ENCODE measurements around the gene SPAG16.

Gene SPAG16

GRCh38 chr2:213443921-213444320 is 159.7 kb downstream of the SPAG16 start:
- TF ChIP-seq POLR2AphosphoS5 (IDR thresholded peaks at IDR 0.05; ENCODE audit: borderline replicate concordance, low read depth, low read length) = no peak
- no peak for TF ChIP-seq EZH2 (IDR thresholded peaks at IDR 0.05)
- TF ChIP-seq FOXP2 (optimal IDR thresholded peaks at IDR 0.05; ENCODE audit: control extremely low read depth, extremely low read length, insufficient read depth) = no peak
- DNase-seq (ENCODE audit: low read depth, low spot score) = no peak
- no peak overlapping the region for H3K9ac ChIP-seq (ENCODE audit: insufficient read length)
- H3K4me3 ChIP-seq = no peak overlapping the region
- H3K27ac ChIP-seq = no peak overlapping the region
- H3K9me3 ChIP-seq (ENCODE audit: low read depth, low read length) = peaks cover 3% of the 10 kb centered on the region; the same call in 1 of the 2 replicates
- H3K36me3 ChIP-seq (ENCODE audit: insufficient read depth, low read length) = no peaks in the 10 kb centered on the region

GRCh38 chr2:213451542-213452239 is 167.4 kb downstream of the SPAG16 start:
- Histone ChIP-seq H3K27ac (no peak overlapping the region), H3K4me3 (no peak overlapping the region), H3K9ac (ENCODE audit: insufficient read length) (no peak overlapping the region), H3K36me3 (ENCODE audit: insufficient read depth, low read length) (no peaks in the 10 kb centered on the region), H3K9me3 (ENCODE audit: low read depth, low read length) (no peaks in the 10 kb centered on the region)
- no peak for DNase-seq (ENCODE audit: low read depth, low spot score)
- TF ChIP-seq POLR2AphosphoS5 (IDR thresholded peaks at IDR 0.05; ENCODE audit: borderline replicate concordance, low read depth, low read length) (no peak), FOXP2 (optimal IDR thresholded peaks at IDR 0.05; ENCODE audit: control extremely low read depth, extremely low read length, insufficient read depth) (no peak), EZH2 (IDR thresholded peaks at IDR 0.05) (no peak)

DNA sequence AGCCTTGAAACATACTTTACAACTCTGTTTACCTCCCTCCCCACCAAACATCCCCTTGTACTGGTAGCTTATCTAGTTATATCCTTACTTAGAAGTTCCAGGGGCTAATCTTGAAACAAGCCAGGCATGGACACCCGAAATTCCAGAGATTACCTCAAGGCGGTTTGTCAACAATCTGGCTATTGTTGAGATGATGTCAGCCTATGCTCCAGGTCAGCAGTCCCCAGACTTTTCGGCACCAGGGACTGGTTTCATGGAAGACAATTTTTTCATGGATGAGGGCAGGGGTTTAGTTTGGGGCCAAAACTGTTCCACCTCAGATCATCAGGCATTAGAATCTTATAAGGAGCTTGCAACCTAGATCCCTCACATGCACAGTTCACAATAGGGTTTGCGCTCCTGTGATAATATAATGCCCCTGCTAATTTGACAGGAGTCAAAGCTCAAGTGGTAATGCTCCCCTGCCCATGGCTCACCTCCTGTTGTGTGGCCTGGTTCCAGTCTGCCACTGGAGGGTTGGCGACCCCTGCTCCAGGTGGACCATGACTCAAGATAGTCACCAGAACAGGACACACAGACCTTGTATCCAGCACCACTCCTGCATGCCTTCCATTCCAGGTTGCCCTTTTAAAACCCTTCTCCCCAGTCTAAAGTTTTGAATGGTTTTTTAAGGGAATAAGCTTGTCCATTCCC is 171.2 kb downstream of the SPAG16 start:
- no peaks in the 10 kb centered on the region for H3K36me3 ChIP-seq (ENCODE audit: insufficient read depth, low read length)
- DNase-seq (ENCODE audit: low read depth, low spot score) = no peak
- no peak overlapping the region for H3K27ac ChIP-seq
- TF ChIP-seq POLR2AphosphoS5 (IDR thresholded peaks at IDR 0.05; ENCODE audit: borderline replicate concordance, low read depth, low read length) (no peak), EZH2 (IDR thresholded peaks at IDR 0.05) (no peak), FOXP2 (optimal IDR thresholded peaks at IDR 0.05; ENCODE audit: control extremely low read depth, extremely low read length, insufficient read depth) (no peak)
- H3K4me3 ChIP-seq = no peak overlapping the region
- no peaks in the 10 kb centered on the region for H3K9me3 ChIP-seq (ENCODE audit: low read depth, low read length)
- H3K9ac ChIP-seq (ENCODE audit: insufficient read length) = no peak overlapping the region

GRCh38 chr2:213475433-213475832 is 191.2 kb downstream of the SPAG16 start:
- no peak overlapping the region for H3K4me3 ChIP-seq
- no peak overlapping the region for H3K27ac ChIP-seq
- TF ChIP-seq FOXP2 (optimal IDR thresholded peaks at IDR 0.05; ENCODE audit: control extremely low read depth, extremely low read length, insufficient read depth) = no peak
- no peak for TF ChIP-seq POLR2AphosphoS5 (IDR thresholded peaks at IDR 0.05; ENCODE audit: borderline replicate concordance, low read depth, low read length)
- no peak for TF ChIP-seq EZH2 (IDR thresholded peaks at IDR 0.05)
- H3K9ac ChIP-seq (ENCODE audit: insufficient read length) = no peak overlapping the region
- no peaks in the 10 kb centered on the region for H3K36me3 ChIP-seq (ENCODE audit: insufficient read depth, low read length)
- no peak for DNase-seq (ENCODE audit: low read depth, low spot score)
- no peaks in the 10 kb centered on the region for H3K9me3 ChIP-seq (ENCODE audit: low read depth, low read length)

- H3K9ac ChIP-seq (ENCODE audit: insufficient read length) = no peak overlapping the region
- H3K36me3 ChIP-seq (ENCODE audit: insufficient read depth, low read length) = no peaks in the 10 kb centered on the region
- no peak for TF ChIP-seq FOXP2 (optimal IDR thresholded peaks at IDR 0.05; ENCODE audit: control extremely low read depth, extremely low read length, insufficient read depth)
- no peak for TF ChIP-seq POLR2AphosphoS5 (IDR thresholded peaks at IDR 0.05; ENCODE audit: borderline replicate concordance, low read depth, low read length)
- TF ChIP-seq EZH2 (IDR thresholded peaks at IDR 0.05) = no peak
- H3K4me3 ChIP-seq = no peak overlapping the region
- no peak overlapping the region for H3K27ac ChIP-seq
- no peak for DNase-seq (ENCODE audit: low read depth, low spot score)
- H3K9me3 ChIP-seq (ENCODE audit: low read depth, low read length) = no peaks in the 10 kb centered on the region
Measured at GRCh38 chr2:213476641-213477040, 192.4 kb downstream of the SPAG16 start.

DNA sequence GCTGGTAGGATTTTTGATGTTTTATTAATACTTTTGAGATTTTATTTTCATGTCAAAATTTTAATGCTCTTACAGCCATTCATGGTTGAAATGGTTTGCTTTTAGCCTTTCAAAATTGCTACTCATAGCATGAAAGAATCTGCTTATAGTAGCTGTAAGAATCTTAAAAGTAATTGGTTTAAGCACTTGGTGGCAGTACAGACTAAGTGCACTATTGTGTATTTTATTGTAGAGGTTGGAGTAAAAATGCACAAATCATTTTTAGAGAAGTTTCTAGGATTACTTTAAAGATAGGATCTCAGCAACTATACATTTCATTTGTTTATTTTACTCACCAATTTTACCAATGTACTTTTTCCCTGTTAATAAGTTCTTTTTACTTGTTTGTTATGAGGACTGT is 205.8 kb downstream of the SPAG16 start:
- DNase-seq (ENCODE audit: low read depth, low spot score) = peak; percentile 28
- H3K27ac ChIP-seq = no peak overlapping the region
- peak overlapping the region; percentile 37 for H3K9ac ChIP-seq (ENCODE audit: insufficient read length)
- TF ChIP-seq FOXP2 (optimal IDR thresholded peaks at IDR 0.05; ENCODE audit: control extremely low read depth, extremely low read length, insufficient read depth) (no peak), EZH2 (IDR thresholded peaks at IDR 0.05) (no peak), POLR2AphosphoS5 (IDR thresholded peaks at IDR 0.05; ENCODE audit: borderline replicate concordance, low read depth, low read length) (no peak)
- no peak overlapping the region for H3K4me3 ChIP-seq
- H3K36me3 ChIP-seq (ENCODE audit: insufficient read depth, low read length) = no peaks in the 10 kb centered on the region
- H3K9me3 ChIP-seq (ENCODE audit: low read depth, low read length) = no peaks in the 10 kb centered on the region

- Histone ChIP-seq H3K4me3 (no peak overlapping the region), H3K36me3 (ENCODE audit: insufficient read depth, low read length) (no peaks in the 10 kb centered on the region), H3K27ac (no peak overlapping the region), H3K9me3 (ENCODE audit: low read depth, low read length) (no peaks in the 10 kb centered on the region), H3K9ac (ENCODE audit: insufficient read length) (no peak overlapping the region)
- DNase-seq (ENCODE audit: low read depth, low spot score) = no peak
- TF ChIP-seq POLR2AphosphoS5 (IDR thresholded peaks at IDR 0.05; ENCODE audit: borderline replicate concordance, low read depth, low read length) (no peak), EZH2 (IDR thresholded peaks at IDR 0.05) (no peak), FOXP2 (optimal IDR thresholded peaks at IDR 0.05; ENCODE audit: control extremely low read depth, extremely low read length, insufficient read depth) (no peak)
Measured at GRCh38 chr2:213491376-213491775, 207.1 kb downstream of the SPAG16 start.

GRCh38 chr2:213496226-213496625 is 212.0 kb downstream of the SPAG16 start:
- no peaks in the 10 kb centered on the region for H3K9me3 ChIP-seq (ENCODE audit: low read depth, low read length)
- no peak for DNase-seq (ENCODE audit: low read depth, low spot score)
- no peaks in the 10 kb centered on the region for H3K36me3 ChIP-seq (ENCODE audit: insufficient read depth, low read length)
- H3K9ac ChIP-seq (ENCODE audit: insufficient read length) = no peak overlapping the region
- H3K27ac ChIP-seq = no peak overlapping the region
- TF ChIP-seq POLR2AphosphoS5 (IDR thresholded peaks at IDR 0.05; ENCODE audit: borderline replicate concordance, low read depth, low read length) = no peak
- no peak for TF ChIP-seq FOXP2 (optimal IDR thresholded peaks at IDR 0.05; ENCODE audit: control extremely low read depth, extremely low read length, insufficient read depth)
- no peak for TF ChIP-seq EZH2 (IDR thresholded peaks at IDR 0.05)
- H3K4me3 ChIP-seq = no peak overlapping the region
